ENCODE results near the gene CIAO2A. TPM values are rescaled to one million over a fixed set of nuclear protein-coding genes. Genes with fewer than 3 reads are reported as not detected.

CIAO2A gene
- polyA plus RNA-seq, 1 donor from 2014 or later: 156 TPM

DNA sequence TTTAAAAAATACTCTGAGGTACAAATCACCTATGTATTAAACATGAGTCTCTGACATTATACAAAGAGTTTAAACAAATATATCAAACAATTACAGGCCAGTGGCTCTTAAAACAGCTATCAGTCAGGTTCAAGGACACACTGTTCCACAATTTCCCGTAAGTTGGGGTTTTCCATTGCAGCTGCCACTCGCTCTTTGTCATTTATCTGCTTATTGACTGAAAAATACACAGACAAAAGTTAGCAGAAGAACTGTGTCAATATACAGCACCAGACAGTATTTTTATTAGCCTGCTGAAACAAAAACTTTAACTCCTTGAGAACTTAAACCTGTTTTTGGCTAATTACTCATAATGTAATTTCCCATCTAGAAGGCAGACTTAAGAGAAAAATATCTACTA, 20.8 kb downstream of the CIAO2A start:
- Histone ChIP-seq H3K27me3 (ENCODE audit: insufficient read depth, low read depth, low read length) (no peaks in the 10 kb centered on the region), H3K9me2 (ENCODE audit: insufficient read depth, low read length) (no peaks in the 10 kb centered on the region), H4K20me1 (ENCODE audit: insufficient read depth) (no peaks in the 10 kb centered on the region), H3K4me3 (ENCODE audit: low read length) (no peak overlapping the region), H2AFZ (ENCODE audit: low read depth, low read length) (no peak overlapping the region), H3K4me2 (ENCODE audit: low read length) (no peak overlapping the region), H3K36me3 (ENCODE audit: insufficient read depth, low read length) (no peaks in the 10 kb centered on the region), H3K79me2 (replicated peaks; ENCODE audit: insufficient read depth, low read length) (no peaks in the 10 kb centered on the region), H3K9ac (ENCODE audit: low read length) (no peak overlapping the region), H3K9me3 (ENCODE audit: low read length) (no peaks in the 10 kb centered on the region), H3K27ac (ENCODE audit: low read length) (no peak overlapping the region), H3F3A (ENCODE audit: insufficient read depth, low read length, poor library complexity, severe bottlenecking) (no peaks in the 10 kb centered on the region)
- TF ChIP-seq EP300 (conservative IDR thresholded peaks at IDR 0.05; ENCODE audit: poor library complexity, severe bottlenecking) (no peak), EZH2 (IDR thresholded peaks at IDR 0.05; ENCODE audit: borderline replicate concordance, insufficient read depth, low read length, poor library complexity, severe bottlenecking) (no peak), SMC3 (conservative IDR thresholded peaks at IDR 0.05; ENCODE audit: poor library complexity) (no peak), MXI1 (conservative IDR thresholded peaks at IDR 0.05; ENCODE audit: poor library complexity, severe bottlenecking) (no peak)
- TF ChIP-seq, protein P1, sequence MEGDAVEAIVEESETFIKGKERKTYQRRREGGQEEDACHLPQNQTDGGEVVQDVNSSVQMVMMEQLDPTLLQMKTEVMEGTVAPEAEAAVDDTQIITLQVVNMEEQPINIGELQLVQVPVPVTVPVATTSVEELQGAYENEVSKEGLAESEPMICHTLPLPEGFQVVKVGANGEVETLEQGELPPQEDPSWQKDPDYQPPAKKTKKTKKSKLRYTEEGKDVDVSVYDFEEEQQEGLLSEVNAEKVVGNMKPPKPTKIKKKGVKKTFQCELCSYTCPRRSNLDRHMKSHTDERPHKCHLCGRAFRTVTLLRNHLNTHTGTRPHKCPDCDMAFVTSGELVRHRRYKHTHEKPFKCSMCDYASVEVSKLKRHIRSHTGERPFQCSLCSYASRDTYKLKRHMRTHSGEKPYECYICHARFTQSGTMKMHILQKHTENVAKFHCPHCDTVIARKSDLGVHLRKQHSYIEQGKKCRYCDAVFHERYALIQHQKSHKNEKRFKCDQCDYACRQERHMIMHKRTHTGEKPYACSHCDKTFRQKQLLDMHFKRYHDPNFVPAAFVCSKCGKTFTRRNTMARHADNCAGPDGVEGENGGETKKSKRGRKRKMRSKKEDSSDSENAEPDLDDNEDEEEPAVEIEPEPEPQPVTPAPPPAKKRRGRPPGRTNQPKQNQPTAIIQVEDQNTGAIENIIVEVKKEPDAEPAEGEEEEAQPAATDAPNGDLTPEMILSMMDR (IDR thresholded peaks at IDR 0.05; ENCODE audit: poor library complexity, severe bottlenecking): no peak

DNA sequence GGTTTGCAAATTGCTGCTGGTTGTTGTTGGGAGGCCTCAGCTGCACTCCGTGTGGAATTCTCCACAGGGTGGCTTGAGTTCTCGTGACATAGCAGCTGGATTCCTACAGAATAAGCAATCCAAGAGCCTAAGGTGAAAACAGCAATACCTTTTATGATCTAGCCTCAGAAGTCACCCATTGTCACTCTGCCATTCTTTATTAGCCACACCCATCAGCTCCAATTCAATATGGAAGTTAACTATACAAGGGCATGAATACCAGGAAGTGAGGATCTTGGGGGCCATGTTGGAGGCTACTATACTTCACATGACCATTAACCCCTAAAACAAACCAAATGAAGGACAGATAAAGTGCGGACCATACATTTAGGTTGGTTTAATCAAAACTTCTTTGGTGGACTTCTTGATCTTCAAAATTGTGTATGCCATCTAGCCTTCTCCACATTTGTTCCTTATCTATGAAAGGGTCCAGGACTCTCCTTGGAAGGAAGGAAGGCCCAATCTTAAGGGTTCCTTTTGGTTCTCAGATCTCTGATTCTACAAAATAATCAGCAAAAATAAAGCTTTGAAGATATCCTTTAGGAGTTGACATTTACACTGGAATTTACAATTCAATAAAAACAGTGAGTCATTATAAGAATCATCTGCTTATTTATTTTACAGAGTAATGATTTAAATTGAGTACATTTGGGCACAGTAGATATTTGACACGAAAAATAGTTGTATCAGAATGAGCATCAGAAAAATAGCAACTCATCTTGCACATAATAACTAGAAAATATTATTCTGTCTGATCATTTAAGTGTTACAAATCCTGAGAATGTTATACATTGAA, 21.5 kb downstream of the CIAO2A start:
- no peak overlapping the region for H3K27ac ChIP-seq (ENCODE audit: low read length)
- H3K4me2 ChIP-seq (ENCODE audit: low read length): no peak overlapping the region
- H3K9me3 ChIP-seq (ENCODE audit: low read length): no peaks in the 10 kb centered on the region

More for the DNA sequence above, 21.5 kb downstream of the CIAO2A start:
- Histone ChIP-seq H3K79me2 (replicated peaks; ENCODE audit: insufficient read depth, low read length) (no peaks in the 10 kb centered on the region), H3K9me2 (ENCODE audit: insufficient read depth, low read length) (no peaks in the 10 kb centered on the region), H3K4me3 (ENCODE audit: low read length) (no peak overlapping the region), H2AFZ (ENCODE audit: low read depth, low read length) (no peak overlapping the region), H4K20me1 (ENCODE audit: insufficient read depth) (no peaks in the 10 kb centered on the region), H3K27me3 (ENCODE audit: insufficient read depth, low read depth, low read length) (no peaks in the 10 kb centered on the region), H3K9ac (ENCODE audit: low read length) (no peak overlapping the region), H3K36me3 (ENCODE audit: insufficient read depth, low read length) (no peaks in the 10 kb centered on the region), H3F3A (ENCODE audit: insufficient read depth, low read length, poor library complexity, severe bottlenecking) (no peaks in the 10 kb centered on the region)
- TF ChIP-seq, protein P2, sequence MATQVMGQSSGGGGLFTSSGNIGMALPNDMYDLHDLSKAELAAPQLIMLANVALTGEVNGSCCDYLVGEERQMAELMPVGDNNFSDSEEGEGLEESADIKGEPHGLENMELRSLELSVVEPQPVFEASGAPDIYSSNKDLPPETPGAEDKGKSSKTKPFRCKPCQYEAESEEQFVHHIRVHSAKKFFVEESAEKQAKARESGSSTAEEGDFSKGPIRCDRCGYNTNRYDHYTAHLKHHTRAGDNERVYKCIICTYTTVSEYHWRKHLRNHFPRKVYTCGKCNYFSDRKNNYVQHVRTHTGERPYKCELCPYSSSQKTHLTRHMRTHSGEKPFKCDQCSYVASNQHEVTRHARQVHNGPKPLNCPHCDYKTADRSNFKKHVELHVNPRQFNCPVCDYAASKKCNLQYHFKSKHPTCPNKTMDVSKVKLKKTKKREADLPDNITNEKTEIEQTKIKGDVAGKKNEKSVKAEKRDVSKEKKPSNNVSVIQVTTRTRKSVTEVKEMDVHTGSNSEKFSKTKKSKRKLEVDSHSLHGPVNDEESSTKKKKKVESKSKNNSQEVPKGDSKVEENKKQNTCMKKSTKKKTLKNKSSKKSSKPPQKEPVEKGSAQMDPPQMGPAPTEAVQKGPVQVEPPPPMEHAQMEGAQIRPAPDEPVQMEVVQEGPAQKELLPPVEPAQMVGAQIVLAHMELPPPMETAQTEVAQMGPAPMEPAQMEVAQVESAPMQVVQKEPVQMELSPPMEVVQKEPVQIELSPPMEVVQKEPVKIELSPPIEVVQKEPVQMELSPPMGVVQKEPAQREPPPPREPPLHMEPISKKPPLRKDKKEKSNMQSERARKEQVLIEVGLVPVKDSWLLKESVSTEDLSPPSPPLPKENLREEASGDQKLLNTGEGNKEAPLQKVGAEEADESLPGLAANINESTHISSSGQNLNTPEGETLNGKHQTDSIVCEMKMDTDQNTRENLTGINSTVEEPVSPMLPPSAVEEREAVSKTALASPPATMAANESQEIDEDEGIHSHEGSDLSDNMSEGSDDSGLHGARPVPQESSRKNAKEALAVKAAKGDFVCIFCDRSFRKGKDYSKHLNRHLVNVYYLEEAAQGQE (IDR thresholded peaks at IDR 0.05; ENCODE audit: borderline replicate concordance): no peak
- TF ChIP-seq POLR2AphosphoS5 (IDR thresholded peaks at IDR 0.05) (no peak), SMC3 (conservative IDR thresholded peaks at IDR 0.05; ENCODE audit: poor library complexity) (no peak), TAF1 (IDR thresholded peaks at IDR 0.05; ENCODE audit: low read depth) (no peak), MXI1 (conservative IDR thresholded peaks at IDR 0.05; ENCODE audit: poor library complexity, severe bottlenecking) (no peak), EP300 (conservative IDR thresholded peaks at IDR 0.05; ENCODE audit: poor library complexity, severe bottlenecking) (no peak), EZH2 (IDR thresholded peaks at IDR 0.05; ENCODE audit: borderline replicate concordance, insufficient read depth, low read length, poor library complexity, severe bottlenecking) (no peak), RAD21 (conservative IDR thresholded peaks at IDR 0.05) (no peak)
- TF ChIP-seq, protein P1 (IDR thresholded peaks at IDR 0.05; ENCODE audit: poor library complexity, severe bottlenecking): no peak

All from neural cell (in vitro differentiated cells).